Adrenal gland (tissue), 19 donors: ENCODE measurements around the gene HDDC3. TPM values are rescaled to one million over a fixed set of nuclear protein-coding genes. Genes with fewer than 3 reads are reported as not detected.

ENCODE experiments used
- DNase-seq, 7 donors: peaks; one replicate each; pipeline ENCODE4 v3.0.0-alpha.2; 2019 to 2020
- H3K27ac ChIP-seq, 5 donors: fragments of 200-600 bp; sonication (generic) in 4 of 5; 1 replicate in 3 of 5; 2 replicates in 2 of 5; pipeline versions ENCODE4 v1.5.1 to v1.8.0; 2016 to 2020; ENCODE audit warnings: mild to moderate bottlenecking in 1 of 5
- H3K27me3 ChIP-seq: fragments of 200-600 bp; 2 replicates; pipeline ENCODE4 v1.8.0; 2021
- H3K36me3 ChIP-seq, 2 donors: fragments of 200-600 bp; replicated peaks in 1 of 2; 1 replicate in 1 of 2; 2 replicates in 1 of 2; pipeline versions ENCODE4 v1.5.1 to v1.8.0; 2018 to 2022
- H3K4me1 ChIP-seq, 2 donors: fragments of 200-600 bp; replicated peaks in 1 of 2; 1 replicate in 1 of 2; 2 replicates in 1 of 2; pipeline versions ENCODE4 v1.5.1 to v1.8.0; 2018 to 2021
- H3K4me3 ChIP-seq, 4 donors: fragments of 200-600 bp; sonication (generic) in 3 of 4; one replicate each; pipeline ENCODE4 v1.5.1; 2016 to 2018
- H3K9me3 ChIP-seq, 3 donors: fragments of 200-600 bp; sonication (generic) in 1 of 3; replicated peaks in 1 of 3; 1 replicate in 2 of 3; 2 replicates in 1 of 3; pipeline versions ENCODE4 v1.5.1 to v1.8.0; 2016 to 2021
- POLR2A ChIP-seq, 2 donors: fragments of 450-650 bp; IDR thresholded peaks; one replicate each; pipeline ENCODE4 v1.6.1; 2017; ENCODE audit warnings: antibody characterized with exemption in 2 of 2, mild to moderate bottlenecking in 2 of 2, moderate library complexity in 1 of 2
- WGBS, 4 donors: extraction: QIAGEN DNeasy Blood & Tissue Kit in 2 of 4; methylation state at CpG; one replicate each; pipeline versions ENCODE4 v1.1.5 to v1.1.7; 2013 to 2017; 5-methylcytosine and 5-hydroxymethylcytosine counted together
- intact Hi-C, 2 donors: fragments of 100-400 bp; cut with DNase I; formaldehyde crosslinking; loops; one replicate each; pipeline versions ENCODE4 v1.14.1 to v1.15.0; 2022 to 2023
- long read RNA-seq, 10 donors: library from polyadenylated mRNA in 3 of 10; unstranded in 2 of 10; stranded (forward) in 1 of 10; transcript quantifications; one replicate each; pipeline ENCODE4 v2.0.0 and lab custom pipeline, GENCODE V29; 2021 to 2026
- polyA plus RNA-seq, 3 donors: library from polyadenylated mRNA; stranded (reverse); fragments of 200-250 nt in 2 of 3; fragments of 350-450 nt in 1 of 3; fragmentation: Illumina TruSeq in 1 of 3; extraction: RNeasy Lipid Tissue Mini Kit (QIAGEN cat#74804) in 1 of 3; gene quantifications; one replicate each; pipeline ENCODE4 v1.2.3, GENCODE V29; 2013 to 2014
- total RNA-seq, 9 donors: library from RNA; depleted of rRNA in 4 of 9; stranded (reverse); fragments of >200 nt in 4 of 9; fragments of 120-200 nt in 1 of 9; fragmentation: NEBNext Ultra II Directional in 1 of 9; extraction: Animal tissue kit (Norgen Biotek cat#: 25700) in 1 of 9; gene quantifications; one replicate each; pipeline versions ENCODE4 v1.1.0 to v1.2.4, GENCODE V29; 2013 to 2023
- TF ChIP-seq, protein P1 (sequence below), 6 experiments: fragments of 450-650 bp in 4 of 6; fragments of 200-600 bp in 2 of 6; sonication (generic) in 1 of 6; IDR thresholded peaks; 1 replicate in 5 of 6; 2 replicates in 1 of 6; pipeline versions ENCODE4 v1.5.1 to v1.8.0; 2016 to 2021; ENCODE audit warnings: antibody characterized with exemption in 6 of 6, mild to moderate bottlenecking in 2 of 6, moderate library complexity in 1 of 6
- donor health status: healthy with polysubstance abuse.
- donor health status: Bipolar disorder and iron deficiency.
- donor health status: DM: yes; HTN: yes; CAD: no.
- donor health status: DM: no; HTN: no; CAD: no.
- donor health status: DM: no; HTN: no; CAD: no.
- donor health status: DM: yes; HTN: yes; CAD: no.

Gene HDDC3, protein sequence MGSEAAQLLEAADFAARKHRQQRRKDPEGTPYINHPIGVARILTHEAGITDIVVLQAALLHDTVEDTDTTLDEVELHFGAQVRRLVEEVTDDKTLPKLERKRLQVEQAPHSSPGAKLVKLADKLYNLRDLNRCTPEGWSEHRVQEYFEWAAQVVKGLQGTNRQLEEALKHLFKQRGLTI
- total RNA-seq, result 10 to 100 TPM; 14.6 to 40.2 (median 25.0) TPM
- 10 to 100 TPM; 19.9 to 31.5 (median 30.4) TPM for polyA plus RNA-seq
- long read RNA-seq, donor 1, full-length matches to known transcripts, result 36 of 36 reads
- long read RNA-seq, donor 1, partial matches to known transcripts, result 0 of 36 reads
- long read RNA-seq, donor 1, other reads (novel, unspliced or antisense), result 0 of 36 reads
- long read RNA-seq, donor 2, full-length matches to known transcripts, result 16 of 16 reads
- long read RNA-seq, donor 2, partial matches to known transcripts, result 0 of 16 reads
- long read RNA-seq, donor 2, other reads (novel, unspliced or antisense), result 0 of 16 reads
- long read RNA-seq, donor 3, transcript HDDC3-202 (4 exons, 1,880 nt), result major isoform, 22 of 26 reads
- long read RNA-seq, donor 3, partial matches to known transcripts, result 0 of 26 reads
- long read RNA-seq, donor 3, other reads (novel, unspliced or antisense), result 0 of 26 reads
- long read RNA-seq, donor 4, full-length matches to known transcripts, result 23 of 23 reads
- long read RNA-seq, donor 4, partial matches to known transcripts, result 0 of 23 reads
- long read RNA-seq, donor 4, other reads (novel, unspliced or antisense), result 0 of 23 reads
- long read RNA-seq, donor 5, full-length matches to known transcripts, result 37 of 41 reads
- long read RNA-seq, donor 5, partial matches to known transcripts, result 0 of 41 reads
- long read RNA-seq, donor 5, other reads (novel, unspliced or antisense), result 4 of 41 reads
- long read RNA-seq, donor 6, transcript HDDC3-202 (4 exons, 1,880 nt), result major isoform, 15 of 17 reads
- long read RNA-seq, donor 6, partial matches to known transcripts, result 0 of 17 reads
- long read RNA-seq, donor 6, other reads (novel, unspliced or antisense), result 1 of 17 reads
- long read RNA-seq, donor 7, full-length matches to known transcripts, result 14 of 14 reads
- long read RNA-seq, donor 7, partial matches to known transcripts, result 0 of 14 reads
- long read RNA-seq, donor 7, other reads (novel, unspliced or antisense), result 0 of 14 reads
- long read RNA-seq, donor 8, full-length matches to known transcripts, result 28 of 28 reads
- long read RNA-seq, donor 8, partial matches to known transcripts, result 0 of 28 reads
- long read RNA-seq, donor 8, other reads (novel, unspliced or antisense), result 0 of 28 reads
- long read RNA-seq, donor 9, full-length matches to known transcripts, result 15 of 15 reads
- long read RNA-seq, donor 9, partial matches to known transcripts, result 0 of 15 reads
- long read RNA-seq, donor 9, other reads (novel, unspliced or antisense), result 0 of 15 reads
- long read RNA-seq, donor 10, transcript HDDC3-202 (4 exons, 1,880 nt), result major isoform, 8 of 10 reads
- long read RNA-seq, donor 10, partial matches to known transcripts, result 0 of 10 reads
- long read RNA-seq, donor 10, other reads (novel, unspliced or antisense), result 0 of 10 reads

DNA sequence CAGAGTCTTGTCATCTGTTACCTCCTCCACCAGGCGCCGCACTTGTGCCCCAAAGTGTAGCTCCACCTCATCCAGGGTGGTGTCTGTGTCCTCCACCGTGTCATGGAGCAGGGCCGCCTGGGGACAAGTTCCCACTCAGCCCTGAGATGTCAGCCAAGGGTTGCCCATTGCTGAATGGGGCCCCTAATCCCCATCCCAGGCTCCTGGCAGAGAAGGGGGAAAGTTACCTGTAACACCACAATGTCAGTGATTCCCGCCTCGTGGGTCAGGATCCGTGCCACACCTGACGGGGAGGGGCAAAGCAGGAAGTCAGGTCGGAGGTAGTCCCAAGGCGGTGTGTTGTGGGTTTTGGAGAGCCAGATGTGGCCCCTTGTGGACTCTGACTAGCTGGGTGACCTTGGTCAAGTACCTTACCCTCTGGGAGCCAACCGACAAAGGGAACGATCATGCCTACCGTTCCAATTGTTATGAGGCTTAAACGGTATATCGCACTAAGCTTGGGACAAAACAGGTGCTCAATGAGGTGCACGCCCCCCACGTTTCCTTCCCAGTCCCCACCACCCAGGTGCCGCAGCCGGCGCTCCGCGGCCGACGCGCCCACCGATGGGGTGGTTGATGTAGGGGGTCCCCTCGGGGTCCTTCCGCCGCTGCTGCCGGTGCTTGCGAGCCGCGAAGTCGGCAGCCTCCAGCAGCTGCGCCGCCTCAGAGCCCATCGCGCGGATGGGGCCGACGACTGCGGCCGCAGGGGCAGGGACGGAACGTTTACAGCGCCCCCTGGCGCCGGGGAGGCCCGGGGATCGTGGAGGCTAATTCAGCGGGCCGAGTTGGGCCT, at the start of gene HDDC3:
HDDC3 (minus strand) TSS at position 722 of the 832 bp plus-strand sequence; CDS start at position 713, 9 bp downstream.
- no peaks in the 10 kb centered on the region for H3K36me3 ChIP-seq
- intact Hi-C loops, result no loop called here
- WGBS, 4 donors, result 0 to 1% (median 0%) methylated on average over 3 to 52 of the region's 52 CpGs
- no peaks in the 10 kb centered on the region for H3K27me3 ChIP-seq
- peak within 1 kb of the TSS; percentile 74 to 95 (median 89) for H3K27ac ChIP-seq
- peak within 1 kb of the TSS; percentile 22 to 79 (median 64) for H3K4me3 ChIP-seq
- peak; percentile 86 to 93 (median 90) for DNase-seq
- H3K4me1 ChIP-seq, result peaks cover 34 to 58% of the 10 kb centered on the region in 2 donors
- no peaks in the 10 kb centered on the region for H3K9me3 ChIP-seq
- TF ChIP-seq, protein P1, sequence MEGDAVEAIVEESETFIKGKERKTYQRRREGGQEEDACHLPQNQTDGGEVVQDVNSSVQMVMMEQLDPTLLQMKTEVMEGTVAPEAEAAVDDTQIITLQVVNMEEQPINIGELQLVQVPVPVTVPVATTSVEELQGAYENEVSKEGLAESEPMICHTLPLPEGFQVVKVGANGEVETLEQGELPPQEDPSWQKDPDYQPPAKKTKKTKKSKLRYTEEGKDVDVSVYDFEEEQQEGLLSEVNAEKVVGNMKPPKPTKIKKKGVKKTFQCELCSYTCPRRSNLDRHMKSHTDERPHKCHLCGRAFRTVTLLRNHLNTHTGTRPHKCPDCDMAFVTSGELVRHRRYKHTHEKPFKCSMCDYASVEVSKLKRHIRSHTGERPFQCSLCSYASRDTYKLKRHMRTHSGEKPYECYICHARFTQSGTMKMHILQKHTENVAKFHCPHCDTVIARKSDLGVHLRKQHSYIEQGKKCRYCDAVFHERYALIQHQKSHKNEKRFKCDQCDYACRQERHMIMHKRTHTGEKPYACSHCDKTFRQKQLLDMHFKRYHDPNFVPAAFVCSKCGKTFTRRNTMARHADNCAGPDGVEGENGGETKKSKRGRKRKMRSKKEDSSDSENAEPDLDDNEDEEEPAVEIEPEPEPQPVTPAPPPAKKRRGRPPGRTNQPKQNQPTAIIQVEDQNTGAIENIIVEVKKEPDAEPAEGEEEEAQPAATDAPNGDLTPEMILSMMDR (IDR thresholded peaks at IDR 0.05), result peak; percentile 77 to 95 (median 88)
- TF ChIP-seq POLR2A (IDR thresholded peaks at IDR 0.05), result peak in 1 of 2 donors; percentile 61

DNA sequence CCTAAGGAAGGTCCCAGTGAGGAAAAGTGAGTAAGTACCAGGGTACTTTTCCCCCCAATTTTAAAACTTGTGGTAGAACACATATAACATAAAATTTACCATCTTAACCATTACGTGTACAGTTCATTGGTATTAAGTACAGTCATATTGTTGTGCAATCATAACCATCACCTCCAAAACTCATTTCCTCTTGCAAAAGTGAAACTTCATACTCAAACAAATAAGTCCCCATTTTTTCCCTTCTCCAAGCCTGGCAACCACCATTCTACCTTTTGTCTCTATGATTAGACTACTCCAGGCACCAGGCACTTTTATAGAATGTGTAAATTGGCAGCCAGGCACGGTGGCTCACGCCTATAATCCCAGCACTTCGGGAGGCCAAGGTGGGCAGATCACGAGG, 49.8 kb upstream of the HDDC3 start:
- TF ChIP-seq POLR2A (IDR thresholded peaks at IDR 0.05), result no peak
- TF ChIP-seq, protein P1 (IDR thresholded peaks at IDR 0.05), result no peak
- Histone ChIP-seq H3K27ac (no peak overlapping the region), H3K27me3 (no peaks in the 10 kb centered on the region), H3K9me3 (no peaks in the 10 kb centered on the region), H3K36me3 (no peaks in the 10 kb centered on the region), H3K4me1 (no peaks in the 10 kb centered on the region), H3K4me3 (no peak overlapping the region)
- intact Hi-C loops, result no loop called here
- 90 to 96% (median 92%) methylated on average over 5 of the region's 5 CpGs for WGBS, 4 donors
- DNase-seq, result no peak

DNA sequence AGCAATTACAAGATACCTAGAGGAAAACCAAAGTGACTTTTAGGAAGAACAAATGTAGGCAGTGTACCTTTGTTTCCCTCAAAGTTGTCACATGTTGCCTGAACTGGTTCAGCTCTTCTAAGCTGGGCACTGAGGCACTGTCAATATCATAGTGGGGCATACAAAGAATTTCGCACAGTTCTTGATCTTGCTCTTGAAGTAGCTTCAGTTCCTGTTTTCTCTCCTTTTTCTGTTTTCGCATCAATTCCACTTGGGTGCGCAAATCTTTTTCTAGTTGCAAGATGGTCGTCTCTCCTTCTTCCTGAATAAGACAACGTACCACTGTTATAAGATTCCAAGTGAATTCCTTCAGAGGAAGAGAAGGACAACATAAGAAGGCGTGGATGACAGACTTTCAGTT, 49.3 kb upstream of the HDDC3 start:
- Histone ChIP-seq H3K4me3 (no peak overlapping the region), H3K4me1 (no peaks in the 10 kb centered on the region), H3K27me3 (no peaks in the 10 kb centered on the region), H3K27ac (no peak overlapping the region), H3K36me3 (no peaks in the 10 kb centered on the region), H3K9me3 (no peaks in the 10 kb centered on the region)
- DNase-seq, result no peak
- WGBS, 4 donors, result 80 to 92% (median 91%) methylated on average over 6 of the region's 6 CpGs
- TF ChIP-seq, protein P1 (IDR thresholded peaks at IDR 0.05), result no peak
- TF ChIP-seq POLR2A (IDR thresholded peaks at IDR 0.05), result no peak
- intact Hi-C loops, result no loop called here
